Caco-2 (cell line): ENCODE data around the gene GABRB3. TPM values are rescaled to one million over a fixed set of nuclear protein-coding genes. Genes with fewer than 3 reads are reported as not detected.

Experiments used
- BruUV-seq: library from RNA; stranded (reverse); fragments of 400-500 nt; replicated peaks from 2 replicates; lab custom pipeline; 2021; lab: Mats Ljungman, UMichigan
- CTCF ChIA-PET: fragments of 300-600 bp; sonication (Branson Sonifier 250); formaldehyde crosslinking; loops from one replicate; lab custom pipeline; 2022; ENCODE audit warnings: antibody characterized with exemption; lab: Charles Lee
- POLR2A ChIA-PET: fragments of 300-600 bp; sonication (Branson Sonifier 250); formaldehyde crosslinking; loops from one replicate; lab custom pipeline; 2022; ENCODE audit warnings: antibody characterized with exemption; lab: Charles Lee
- DNase-seq, 2 experiments: peaks; one replicate each; pipeline versions ENCODE4 v3.0.0 to v3.0.0-alpha.2; 2020 to 2022
- H3K27me3 ChIP-seq: replicated peaks from 2 replicates; pipeline ENCODE4 v1.6.0; 2011; ENCODE audit warnings: low read length; ENCODE audit not compliant: control insufficient read depth, insufficient read depth
- H3K36me3 ChIP-seq: 2 replicates; pipeline ENCODE4 v1.5.1; 2011; ENCODE audit warnings: low read length; ENCODE audit not compliant: control insufficient read depth, insufficient read depth
- H3K4me1 ChIP-seq: fragments of 250-450 bp; sonication (Bioruptor Pico); 2 replicates; pipeline ENCODE4 v1.5.1; 2020; ENCODE audit warnings: mild to moderate bottlenecking
- H3K4me3 ChIP-seq: 2 replicates; pipeline ENCODE4 v1.5.1; 2011; ENCODE audit warnings: low read depth, mild to moderate bottlenecking, control low read depth, low read length
- H3K9me3 ChIP-seq: fragments of 250-450 bp; sonication (Bioruptor Pico); 2 replicates; pipeline ENCODE4 v1.5.1; 2020; ENCODE audit warnings: mild to moderate bottlenecking, moderate library complexity
- H3K27ac Mint-ChIP-seq: one replicate; pipeline ENCODE4 v1.8.0; 2022; ENCODE audit warnings: mixed read lengths; ENCODE audit not compliant: unreplicated experiment
- H3K27me3 Mint-ChIP-seq: one replicate; pipeline ENCODE4 v1.8.0; 2022; ENCODE audit warnings: mixed read lengths; ENCODE audit not compliant: insufficient read depth, unreplicated experiment
- H3K36me3 Mint-ChIP-seq: one replicate; pipeline ENCODE4 v1.8.0; 2022; ENCODE audit warnings: mild to moderate bottlenecking, mixed read lengths; ENCODE audit not compliant: insufficient read depth, unreplicated experiment
- H3K4me1 Mint-ChIP-seq: one replicate; pipeline ENCODE4 v1.8.0; 2022; ENCODE audit warnings: low read depth, mixed read lengths; ENCODE audit not compliant: unreplicated experiment
- H3K4me3 Mint-ChIP-seq: one replicate; pipeline ENCODE4 v1.8.0; 2022; ENCODE audit warnings: mild to moderate bottlenecking, moderate library complexity, mixed read lengths; ENCODE audit not compliant: unreplicated experiment
- H3K9me3 Mint-ChIP-seq: one replicate; pipeline ENCODE4 v1.8.0; 2022; ENCODE audit warnings: mixed read lengths; ENCODE audit not compliant: unreplicated experiment
- intact Hi-C: fragments of 100-400 bp; cut with micrococcal nuclease; formaldehyde crosslinking; loops from one replicate; pipeline ENCODE4 v1.10.0; 2022; ENCODE audit not compliant: unreplicated experiment
- total RNA-seq: library from RNA; stranded (reverse); gene quantifications from 2 replicates; pipeline ENCODE4 v1.2.3, GENCODE V29; 2022
- TF ChIP-seq, protein P1 (sequence below), 2 experiments: fragments of 200-600 bp in 1 of 2; IDR thresholded peaks; 1 replicate in 1 of 2; 2 replicates in 1 of 2; pipeline versions ENCODE4 v1.5.1 to v1.8.0; 2011 to 2022; ENCODE audit warnings: antibody characterized with exemption in 1 of 2, control low read depth in 1 of 2, inconsistent platforms in 1 of 2, low read depth in 1 of 2, low read length in 1 of 2, mild to moderate bottlenecking in 1 of 2, moderate library complexity in 1 of 2; ENCODE audit not compliant: insufficient read depth in 1 of 2, severe bottlenecking in 1 of 2, unreplicated experiment in 1 of 2

GABRB3 gene
- total RNA-seq, 1 experiment from 2014 or later, result not detected

DNA sequence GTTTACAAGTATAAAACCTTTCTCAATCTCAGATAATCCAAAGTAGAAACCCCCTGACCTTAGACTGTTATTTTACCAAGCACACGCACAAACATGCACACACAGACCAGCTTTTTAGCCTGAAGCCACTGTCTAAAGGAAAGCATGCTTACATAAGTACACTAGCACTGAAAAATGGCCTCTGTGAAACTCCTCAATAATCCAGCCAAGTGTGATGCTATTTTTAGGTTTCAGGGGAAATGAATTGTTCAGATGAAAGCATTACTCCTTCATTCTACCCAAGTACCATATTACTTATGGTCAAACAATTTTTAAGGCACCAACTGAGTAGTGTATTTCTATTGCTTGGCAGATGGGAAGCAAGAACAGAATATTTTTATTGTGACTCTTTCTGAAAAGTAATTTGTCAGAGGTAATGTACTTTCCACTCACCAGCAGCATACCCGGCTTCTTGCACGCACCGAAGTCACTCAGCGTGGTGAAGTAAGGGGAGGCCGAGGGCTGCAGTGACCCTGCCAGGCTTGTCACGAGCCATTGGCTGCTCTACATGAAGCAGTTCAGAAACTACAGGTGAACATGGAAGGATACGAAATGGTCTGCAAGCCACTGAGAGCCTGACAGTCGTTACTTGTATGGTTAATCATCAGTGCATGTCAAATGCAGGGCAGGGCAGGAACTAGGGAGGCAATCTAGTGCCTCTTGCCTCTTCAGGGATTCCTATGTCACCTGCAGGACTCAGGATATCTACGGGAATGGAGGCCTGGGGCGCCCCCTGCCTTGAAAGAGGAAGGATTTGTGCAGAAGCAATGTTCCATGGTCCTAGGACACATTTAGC, 106.7 kb downstream of the GABRB3 start:
- TF ChIP-seq, protein P1, sequence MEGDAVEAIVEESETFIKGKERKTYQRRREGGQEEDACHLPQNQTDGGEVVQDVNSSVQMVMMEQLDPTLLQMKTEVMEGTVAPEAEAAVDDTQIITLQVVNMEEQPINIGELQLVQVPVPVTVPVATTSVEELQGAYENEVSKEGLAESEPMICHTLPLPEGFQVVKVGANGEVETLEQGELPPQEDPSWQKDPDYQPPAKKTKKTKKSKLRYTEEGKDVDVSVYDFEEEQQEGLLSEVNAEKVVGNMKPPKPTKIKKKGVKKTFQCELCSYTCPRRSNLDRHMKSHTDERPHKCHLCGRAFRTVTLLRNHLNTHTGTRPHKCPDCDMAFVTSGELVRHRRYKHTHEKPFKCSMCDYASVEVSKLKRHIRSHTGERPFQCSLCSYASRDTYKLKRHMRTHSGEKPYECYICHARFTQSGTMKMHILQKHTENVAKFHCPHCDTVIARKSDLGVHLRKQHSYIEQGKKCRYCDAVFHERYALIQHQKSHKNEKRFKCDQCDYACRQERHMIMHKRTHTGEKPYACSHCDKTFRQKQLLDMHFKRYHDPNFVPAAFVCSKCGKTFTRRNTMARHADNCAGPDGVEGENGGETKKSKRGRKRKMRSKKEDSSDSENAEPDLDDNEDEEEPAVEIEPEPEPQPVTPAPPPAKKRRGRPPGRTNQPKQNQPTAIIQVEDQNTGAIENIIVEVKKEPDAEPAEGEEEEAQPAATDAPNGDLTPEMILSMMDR (IDR thresholded peaks at IDR 0.05; ENCODE audit: insufficient read depth in 1 of 2, low read depth in 1 of 2, low read length in 1 of 2, severe bottlenecking in 1 of 2, unreplicated experiment in 1 of 2), result no peak
- CTCF ChIA-PET, result no interaction called here
- no peaks in the 10 kb centered on the region for H3K36me3 Mint-ChIP-seq
- Histone ChIP-seq H3K9me3 (no peaks in the 10 kb centered on the region), H3K4me1 (no peaks in the 10 kb centered on the region), H3K27me3 (no peaks in the 10 kb centered on the region), H3K4me3 (no peak overlapping the region), H3K36me3 (no peaks in the 10 kb centered on the region)
- intact Hi-C loops, result no loop called here
- peaks cover 9% of the 10 kb centered on the region for H3K9me3 Mint-ChIP-seq
- no peak overlapping the region for H3K27ac Mint-ChIP-seq
- no peaks in the 10 kb centered on the region for H3K4me1 Mint-ChIP-seq
- no peak overlapping the region for H3K4me3 Mint-ChIP-seq
- H3K27me3 Mint-ChIP-seq, result peaks cover 9% of the 10 kb centered on the region
- POLR2A ChIA-PET, result no interaction called here
- no TSS peak for BruUV-seq
- DNase-seq, result no peak

DNA sequence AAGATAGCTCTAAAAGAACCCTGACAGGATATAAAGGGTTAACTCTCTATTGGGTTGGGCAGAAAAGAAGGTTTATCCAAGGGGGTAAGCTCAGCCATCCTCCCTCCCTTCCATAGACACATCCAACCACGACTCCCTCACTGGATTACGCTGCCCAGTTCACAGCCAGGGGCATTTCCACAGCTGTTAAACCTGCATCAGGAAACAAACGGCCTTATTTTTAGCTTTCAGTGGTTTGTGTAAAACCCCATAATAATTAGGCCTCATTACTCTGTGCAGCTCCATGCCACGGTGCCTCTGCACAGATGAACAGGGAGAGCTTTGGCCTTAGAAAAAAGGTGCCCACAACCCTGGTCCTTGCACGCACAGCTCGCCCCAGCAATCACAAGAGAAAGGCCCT, 110.6 kb downstream of the GABRB3 start:
- CTCF ChIA-PET, result no interaction called here
- H3K27ac Mint-ChIP-seq, result no peak overlapping the region

DNA sequence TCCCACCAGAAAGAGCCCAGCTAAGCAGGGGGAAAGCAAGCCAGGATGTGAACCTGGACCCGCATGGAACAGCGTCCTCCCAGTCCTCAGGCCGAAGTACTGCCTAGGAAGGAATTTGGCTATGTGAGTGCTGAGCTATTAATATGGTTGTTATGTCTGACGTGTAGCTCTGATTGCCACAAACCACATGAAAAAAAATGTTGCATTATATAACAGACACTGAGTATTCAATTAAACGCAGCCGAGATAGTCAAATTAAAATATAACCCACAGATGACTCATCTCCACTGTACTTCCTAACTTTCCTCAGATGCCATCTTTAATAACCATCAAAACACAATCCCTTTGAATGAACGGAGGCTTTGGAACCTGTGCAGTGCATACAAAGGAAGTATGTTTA, 111.1 kb downstream of the GABRB3 start:
- ChIA-PET POLR2A (no interaction called here), CTCF (no interaction called here)
- Mint-ChIP-seq H3K36me3 (no peaks in the 10 kb centered on the region), H3K9me3 (no peaks in the 10 kb centered on the region), H3K4me3 (no peak overlapping the region), H3K27ac (no peak overlapping the region), H3K27me3 (no peaks in the 10 kb centered on the region), H3K4me1 (no peaks in the 10 kb centered on the region)
- H3K9me3 ChIP-seq, result 0 out of 2 replicates have a peak, but pooled peaks cover 3% of the 10 kb centered on the region
- no peak for DNase-seq
- no peaks in the 10 kb centered on the region for H3K27me3 ChIP-seq
- no peaks in the 10 kb centered on the region for H3K4me1 ChIP-seq
- BruUV-seq, result no TSS peak
- H3K4me3 ChIP-seq, result no peak overlapping the region
- H3K36me3 ChIP-seq, result no peaks in the 10 kb centered on the region
- intact Hi-C loops, result no loop called here
- TF ChIP-seq, protein P1 (IDR thresholded peaks at IDR 0.05; ENCODE audit: insufficient read depth in 1 of 2, low read depth in 1 of 2, low read length in 1 of 2, severe bottlenecking in 1 of 2, unreplicated experiment in 1 of 2), result no peak

More for the DNA sequence above, 110.6 kb downstream of the GABRB3 start:
- Mint-ChIP-seq H3K4me3 (no peak overlapping the region), H3K27me3 (no peaks in the 10 kb centered on the region), H3K36me3 (no peaks in the 10 kb centered on the region), H3K9me3 (no peaks in the 10 kb centered on the region), H3K4me1 (no peaks in the 10 kb centered on the region)
- H3K36me3 ChIP-seq, result no peaks in the 10 kb centered on the region
- TF ChIP-seq, protein P1 (IDR thresholded peaks at IDR 0.05; ENCODE audit: insufficient read depth in 1 of 2, low read depth in 1 of 2, low read length in 1 of 2, severe bottlenecking in 1 of 2, unreplicated experiment in 1 of 2), result no peak
- intact Hi-C loops, result no loop called here
- H3K4me3 ChIP-seq, result no peak overlapping the region
- H3K9me3 ChIP-seq, result 0 out of 2 replicates have a peak, but pooled peaks cover 3% of the 10 kb centered on the region
- no peaks in the 10 kb centered on the region for H3K4me1 ChIP-seq
- no TSS peak for BruUV-seq
- DNase-seq, result no peak
- POLR2A ChIA-PET, result no interaction called here
- no peaks in the 10 kb centered on the region for H3K27me3 ChIP-seq
